GM19397 (cell line): ENCODE data around the gene PRKN.

Source experiments
- ATAC-seq: cut with Tn5 transposase; IDR thresholded peaks from one replicate; pipeline ENCODE4 v1.9.1; 2021; ENCODE audit warnings: mild to moderate bottlenecking, moderate library complexity; ENCODE audit not compliant: unreplicated experiment

PRKN gene

GRCh38 chr6:162090734-162091133, 636.8 kb downstream of the PRKN start:
- ATAC-seq = no peak

GRCh38 chr6:162088091-162088490, 639.5 kb downstream of the PRKN start:
- ATAC-seq = no peak

- ATAC-seq = no peak
These were observed 642.0 kb downstream of the PRKN start for GRCh38 chr6:162085561-162085960.

- ATAC-seq = no peak
These were observed 645.0 kb downstream of the PRKN start for GRCh38 chr6:162082520-162082919.

- no peak for ATAC-seq
These were observed 648.9 kb downstream of the PRKN start for GRCh38 chr6:162078667-162079066.

GRCh38 chr6:162078126-162078525, 649.4 kb downstream of the PRKN start:
- no peak for ATAC-seq

- ATAC-seq = no peak
These were observed 650.8 kb downstream of the PRKN start for GRCh38 chr6:162076816-162077215.

GRCh38 chr6:162074641-162075275, 652.8 kb downstream of the PRKN start:
- no peak for ATAC-seq

- no peak for ATAC-seq
These were observed 656.9 kb downstream of the PRKN start for GRCh38 chr6:162070639-162071038.

- no peak for ATAC-seq
These were observed 657.6 kb downstream of the PRKN start for GRCh38 chr6:162069995-162070394.

- ATAC-seq = no peak
These were observed 659.2 kb downstream of the PRKN start for GRCh38 chr6:162068340-162068739.

- no peak for ATAC-seq
These were observed 663.9 kb downstream of the PRKN start for GRCh38 chr6:162063666-162064065.

GRCh38 chr6:162058281-162058875, 669.2 kb downstream of the PRKN start:
- ATAC-seq = no peak

GRCh38 chr6:162056745-162057144, 670.8 kb downstream of the PRKN start:
- no peak for ATAC-seq

- ATAC-seq = no peak
These were observed 671.5 kb downstream of the PRKN start for GRCh38 chr6:162056061-162056460.

GRCh38 chr6:162055365-162055764, 672.2 kb downstream of the PRKN start:
- no peak for ATAC-seq

GRCh38 chr6:162053084-162053483, 674.5 kb downstream of the PRKN start:
- ATAC-seq = no peak

- ATAC-seq = no peak
These were observed 677.0 kb downstream of the PRKN start for GRCh38 chr6:162050579-162050978.

GRCh38 chr6:162046324-162046723, 681.2 kb downstream of the PRKN start:
- ATAC-seq = no peak

GRCh38 chr6:162032620-162033019, 694.9 kb downstream of the PRKN start:
- no peak for ATAC-seq

GRCh38 chr6:162029873-162030576, 697.5 kb downstream of the PRKN start:
- no peak for ATAC-seq

- no peak for ATAC-seq
These were observed 700.7 kb downstream of the PRKN start for GRCh38 chr6:162026843-162027242.
